Hematopoietic multipotent progenitor cell treated with erythropoietin and hydrocortisone succinate and interleukin-3 and kit ligand, for 4 days (in vitro differentiated cells): ENCODE data around the gene C1QTNF8.

ENCODE experiments used
- DNase-seq: peaks from one replicate; pipeline ENCODE4 v3.0.0-alpha.2; 2015

The C1QTNF8 gene

DNA sequence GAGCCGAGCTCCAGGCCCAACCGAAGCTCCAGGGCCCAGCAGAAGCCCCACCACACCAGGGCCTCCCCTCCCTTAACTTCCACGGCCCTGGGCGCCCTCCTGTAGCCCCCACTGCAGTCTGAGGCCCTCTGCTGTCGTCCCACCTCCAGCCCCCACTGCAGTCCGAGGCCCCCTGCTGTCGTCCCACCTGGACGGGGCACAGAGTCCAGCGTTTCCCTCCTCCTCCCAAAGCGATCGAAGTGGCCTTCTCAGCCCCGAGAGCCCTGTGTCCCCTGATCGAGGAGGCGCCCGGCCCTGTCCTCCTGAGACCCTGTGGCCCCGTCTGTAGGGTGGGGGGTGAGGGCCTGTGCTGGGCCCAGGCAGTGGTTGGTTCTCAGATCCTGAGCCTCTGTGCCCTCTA is 31.1 kb upstream of the C1QTNF8 start:
- no peak for DNase-seq

GRCh38 chr16:1126586-1126985 is 30.5 kb upstream of the C1QTNF8 start:
- DNase-seq = no peak

GRCh38 chr16:1126044-1126443 is 30.0 kb upstream of the C1QTNF8 start:
- no peak for DNase-seq

GRCh38 chr16:1125471-1125870 is 29.4 kb upstream of the C1QTNF8 start:
- DNase-seq = peak; percentile 22

DNA sequence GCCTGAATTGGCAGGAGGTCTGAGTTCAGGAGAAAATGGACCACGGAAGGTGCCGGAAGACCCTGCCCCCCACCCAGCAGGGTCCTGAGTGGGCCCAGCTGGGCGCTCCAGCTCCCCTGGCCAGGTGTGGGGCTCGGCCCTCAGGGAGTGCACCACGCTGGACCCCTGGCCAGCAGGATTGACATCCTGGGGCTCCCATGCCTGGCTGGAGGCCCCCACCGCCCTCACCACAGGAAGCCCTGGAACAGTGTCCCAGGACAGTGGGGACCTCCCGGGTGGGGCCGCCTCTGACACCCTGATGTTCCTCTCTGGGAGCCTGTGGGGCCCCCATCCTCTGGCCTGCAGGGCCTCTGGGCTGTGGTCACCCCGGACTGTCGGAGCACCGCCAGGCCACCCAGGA is 28.8 kb upstream of the C1QTNF8 start:
- no peak for DNase-seq

DNA sequence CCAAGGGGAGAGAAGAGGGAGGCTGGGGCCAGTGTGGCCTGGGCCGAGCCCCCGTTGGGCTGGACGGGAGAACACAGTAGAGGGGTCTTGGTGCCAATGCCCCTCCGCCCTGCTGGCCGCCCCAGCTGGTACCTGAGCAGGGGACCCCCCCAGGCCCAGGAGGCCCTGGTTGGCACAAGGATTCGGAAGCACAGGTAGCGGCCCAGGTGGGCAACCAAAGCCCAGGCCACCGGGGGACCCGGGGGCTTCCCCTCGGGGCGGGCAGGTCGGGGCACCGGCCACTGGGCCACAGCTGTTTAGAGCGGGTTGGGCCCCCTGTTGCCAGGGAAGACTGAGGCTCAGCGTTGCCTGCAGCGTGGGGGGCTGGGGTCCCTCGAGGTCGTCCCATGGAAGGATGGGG is 28.2 kb upstream of the C1QTNF8 start:
- DNase-seq = no peak

GRCh38 chr16:1123525-1124230 is 27.6 kb upstream of the C1QTNF8 start:
- DNase-seq = no peak

- no peak for DNase-seq
Observed at GRCh38 chr16:1122398-1122765, 26.3 kb upstream of the C1QTNF8 start.

- DNase-seq = no peak
Observed at GRCh38 chr16:1121601-1122397, 25.8 kb upstream of the C1QTNF8 start.

DNA sequence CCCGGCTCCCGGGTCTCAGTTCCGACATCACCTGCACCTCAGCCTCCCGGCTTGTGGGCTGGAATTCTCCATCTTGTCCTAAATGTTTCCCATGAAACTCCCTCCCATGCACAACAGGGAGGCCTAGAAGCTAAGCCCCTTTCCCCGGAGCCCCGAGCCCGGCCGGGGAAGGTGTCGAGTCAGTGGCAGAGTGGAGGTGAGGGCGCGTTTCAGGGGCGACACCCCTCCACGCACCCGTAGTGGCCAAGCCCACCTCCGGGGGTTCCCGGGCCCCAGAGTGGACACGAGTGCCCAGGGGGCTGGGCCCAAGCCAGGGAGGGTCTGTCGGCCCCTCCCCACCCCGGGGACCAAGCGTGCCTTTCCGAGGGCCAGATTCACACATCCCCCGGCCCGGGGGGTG is 25.0 kb upstream of the C1QTNF8 start:
- no peak for DNase-seq

DNA sequence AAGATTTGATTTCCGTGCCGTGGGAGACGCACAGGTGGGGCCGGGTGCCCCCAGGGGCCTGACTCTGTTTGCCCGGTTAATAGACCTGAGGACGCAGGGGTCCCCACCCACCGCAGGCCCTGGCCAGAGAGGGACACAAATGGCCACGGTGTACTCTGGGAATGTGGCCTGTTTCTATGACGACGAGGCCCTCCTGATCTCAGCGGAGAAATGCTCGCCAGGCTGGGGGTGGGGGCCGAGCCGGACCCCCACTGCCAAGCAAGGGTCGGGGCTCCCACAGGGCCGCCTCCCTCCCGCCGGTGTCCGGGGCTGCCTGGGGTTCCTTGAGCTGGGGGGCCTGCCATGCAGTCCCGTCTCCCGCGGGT is 24.5 kb upstream of the C1QTNF8 start:
- no peak for DNase-seq

- DNase-seq = no peak
Observed at GRCh38 chr16:1119766-1120576, 23.9 kb upstream of the C1QTNF8 start.

DNA sequence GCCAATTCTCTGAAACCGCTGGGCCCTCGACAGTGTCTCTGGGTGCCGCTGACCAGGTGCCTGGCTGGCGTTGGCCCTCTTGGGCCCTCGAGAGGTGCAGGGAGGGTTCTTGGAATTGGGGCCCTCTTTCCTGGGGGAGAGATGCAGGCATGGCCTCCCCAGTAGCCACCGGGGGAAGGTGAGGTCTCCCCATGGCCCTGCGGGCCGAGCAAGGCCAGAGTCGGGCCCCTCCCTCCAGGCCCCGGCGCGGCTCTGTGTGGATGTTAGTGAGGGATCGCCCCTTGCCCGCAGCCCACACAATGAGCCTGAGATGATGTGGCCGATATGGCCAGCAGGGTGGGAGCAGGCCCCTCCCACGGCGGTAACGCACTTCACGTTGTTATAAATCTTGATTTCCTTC is 23.1 kb upstream of the C1QTNF8 start:
- DNase-seq = no peak

- DNase-seq = no peak
Observed at GRCh38 chr16:1117926-1118325, 21.9 kb upstream of the C1QTNF8 start.

- no peak for DNase-seq
Observed at GRCh38 chr16:1117176-1117900, 21.3 kb upstream of the C1QTNF8 start.

GRCh38 chr16:1116693-1117077 is 20.6 kb upstream of the C1QTNF8 start:
- DNase-seq = no peak

- DNase-seq = no peak
Observed at GRCh38 chr16:1113889-1114526, 18.0 kb upstream of the C1QTNF8 start.

DNA sequence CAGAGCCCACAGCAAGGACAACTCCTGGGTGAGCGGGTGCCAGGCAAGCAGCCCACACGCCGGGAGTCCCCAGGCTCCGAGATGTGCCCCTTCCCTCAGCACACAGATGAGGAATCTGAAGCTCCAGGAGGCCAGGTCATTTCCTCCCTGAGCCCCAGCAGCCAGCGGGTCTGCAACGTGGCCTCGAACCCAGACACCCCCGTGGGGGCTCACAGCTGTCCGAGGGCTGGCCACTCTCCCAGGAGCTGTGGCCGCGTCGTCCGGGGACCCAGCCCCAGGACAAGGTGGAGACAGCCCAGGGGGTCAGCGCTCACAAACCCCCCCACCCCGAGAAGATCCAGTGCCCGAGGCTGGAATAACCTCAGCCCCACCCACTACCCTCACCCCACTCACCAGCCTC is 17.4 kb upstream of the C1QTNF8 start:
- DNase-seq = no peak

GRCh38 chr16:1112506-1113184 is 16.6 kb upstream of the C1QTNF8 start:
- DNase-seq = no peak

DNA sequence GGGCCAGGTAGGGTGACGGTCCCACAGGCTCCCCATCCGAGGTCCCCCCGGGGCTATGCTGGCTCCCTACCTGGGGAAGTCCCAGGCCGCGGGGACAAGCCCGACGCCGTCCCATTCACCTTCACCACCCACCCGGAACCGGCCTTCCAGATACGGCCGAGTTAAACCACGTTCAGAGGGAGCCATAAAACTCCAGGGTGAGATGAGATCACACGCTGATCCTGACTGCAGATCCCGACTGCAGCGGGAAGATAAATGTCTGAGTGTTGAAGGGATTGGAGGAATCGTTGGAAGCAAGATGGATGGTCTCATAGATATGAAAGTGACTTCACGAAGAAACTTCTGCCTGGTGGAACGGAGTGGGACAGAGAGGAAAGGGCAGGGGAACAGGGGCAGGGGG is 13.6 kb upstream of the C1QTNF8 start:
- DNase-seq = no peak

- DNase-seq = no peak
Observed at GRCh38 chr16:1108299-1109252, 12.5 kb upstream of the C1QTNF8 start.
